ENCODE results near the gene TRERF1. TPM values are rescaled to one million over a fixed set of nuclear protein-coding genes. Genes with fewer than 3 reads are reported as not detected.

TRERF1 gene
- total and polyA plus RNA-seq, 2 experiments from 2014 or later, result 3.2 to 5.1 TPM

- H3K79me2 ChIP-seq, result peaks cover 33% of the 10 kb centered on the region
- no peak overlapping the region for H3K27ac ChIP-seq
- no peak overlapping the region for H3K4me3 ChIP-seq
- no peaks in the 10 kb centered on the region for H3K36me3 ChIP-seq (replicated peaks; ENCODE audit: insufficient read depth, low read depth)
- H3K9me3 ChIP-seq (ENCODE audit: low read depth), result no peaks in the 10 kb centered on the region
- H3K27me3 ChIP-seq, result no peaks in the 10 kb centered on the region
- no peak for DNase-seq (ENCODE audit: low spot score)
- H4K20me1 ChIP-seq (ENCODE audit: insufficient read depth, poor library complexity, severe bottlenecking), result no peaks in the 10 kb centered on the region
- TF ChIP-seq EZH2phosphoT487 (IDR thresholded peaks at IDR 0.05; ENCODE audit: low read depth, severe bottlenecking, unreplicated experiment), result no peak
- TF ChIP-seq CTCF (IDR thresholded peaks at IDR 0.05; ENCODE audit: poor library complexity), result no peak
- no peak for TF ChIP-seq EZH2 (IDR thresholded peaks at IDR 0.05; ENCODE audit: borderline replicate concordance)
- no peak overlapping the region for H2AFZ ChIP-seq
- no peaks in the 10 kb centered on the region for H3K9me2 ChIP-seq (replicated peaks; ENCODE audit: insufficient read depth)
- H3K4me1 ChIP-seq (ENCODE audit: insufficient read depth), result no peaks in the 10 kb centered on the region
- no peak overlapping the region for H3K4me2 ChIP-seq
- WGBS (ENCODE audit: low lambda C conversion rate, missing lambda C conversion rate), result 59% methylated on average over 2 of the region's 2 CpGs
These were observed 129.1 kb downstream of the TRERF1 start for GRCh38 chr6:42322676-42323075.

- no peak overlapping the region for H3K4me3 ChIP-seq
- no peaks in the 10 kb centered on the region for H3K9me3 ChIP-seq (ENCODE audit: low read depth)
- H3K9me2 ChIP-seq (replicated peaks; ENCODE audit: insufficient read depth), result no peaks in the 10 kb centered on the region
- no peaks in the 10 kb centered on the region for H4K20me1 ChIP-seq (ENCODE audit: insufficient read depth, poor library complexity, severe bottlenecking)
- no peaks in the 10 kb centered on the region for H3K27me3 ChIP-seq
- H3K36me3 ChIP-seq (replicated peaks; ENCODE audit: insufficient read depth, low read depth), result no peaks in the 10 kb centered on the region
- WGBS (ENCODE audit: low lambda C conversion rate, missing lambda C conversion rate), result 91% methylated on average over 2 of the region's 2 CpGs
- no peak overlapping the region for H3K27ac ChIP-seq
- no peak for TF ChIP-seq CTCF (IDR thresholded peaks at IDR 0.05; ENCODE audit: poor library complexity)
- no peak for TF ChIP-seq EZH2phosphoT487 (IDR thresholded peaks at IDR 0.05; ENCODE audit: low read depth, severe bottlenecking, unreplicated experiment)
- TF ChIP-seq EZH2 (IDR thresholded peaks at IDR 0.05; ENCODE audit: borderline replicate concordance), result no peak
- no peak overlapping the region for H3K4me2 ChIP-seq
- H2AFZ ChIP-seq, result no peak overlapping the region
- peaks cover 33% of the 10 kb centered on the region for H3K79me2 ChIP-seq
- no peaks in the 10 kb centered on the region for H3K4me1 ChIP-seq (ENCODE audit: insufficient read depth)
- DNase-seq (ENCODE audit: low spot score), result no peak
These were observed 129.8 kb downstream of the TRERF1 start for GRCh38 chr6:42321976-42322375.

DNA sequence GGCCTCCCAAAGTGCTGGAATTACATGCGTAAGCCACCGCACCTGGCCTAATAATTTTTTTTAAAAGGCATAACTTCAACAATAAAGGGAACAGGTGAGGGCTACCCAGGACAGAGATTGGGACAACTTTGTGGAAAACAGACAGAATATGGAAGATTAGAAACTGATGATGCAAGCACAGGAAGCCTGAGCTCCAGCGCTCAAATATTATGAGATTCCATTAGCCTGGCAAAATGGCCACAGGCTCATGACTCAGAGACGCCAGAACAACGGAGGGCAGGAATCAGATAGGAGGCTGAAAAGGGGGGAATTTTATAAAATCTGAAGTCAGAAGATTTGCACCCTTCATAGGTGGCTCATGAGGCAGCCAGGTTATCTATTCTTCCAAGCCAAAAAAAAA, 131.0 kb downstream of the TRERF1 start:
- Histone ChIP-seq H2AFZ (no peak overlapping the region), H3K27ac (no peak overlapping the region), H4K20me1 (ENCODE audit: insufficient read depth, poor library complexity, severe bottlenecking) (no peaks in the 10 kb centered on the region), H3K9me3 (ENCODE audit: low read depth) (no peaks in the 10 kb centered on the region), H3K27me3 (no peaks in the 10 kb centered on the region), H3K4me3 (no peak overlapping the region), H3K4me1 (ENCODE audit: insufficient read depth) (peaks cover 5% of the 10 kb centered on the region), H3K36me3 (replicated peaks; ENCODE audit: insufficient read depth, low read depth) (no peaks in the 10 kb centered on the region), H3K9me2 (replicated peaks; ENCODE audit: insufficient read depth) (no peaks in the 10 kb centered on the region), H3K79me2 (peaks cover 33% of the 10 kb centered on the region), H3K4me2 (no peak overlapping the region)
- WGBS (ENCODE audit: low lambda C conversion rate, missing lambda C conversion rate), result 88% methylated on average over 5 of the region's 5 CpGs
- no peak for TF ChIP-seq EZH2phosphoT487 (IDR thresholded peaks at IDR 0.05; ENCODE audit: low read depth, severe bottlenecking, unreplicated experiment)
- no peak for TF ChIP-seq CTCF (IDR thresholded peaks at IDR 0.05; ENCODE audit: poor library complexity)
- no peak for TF ChIP-seq EZH2 (IDR thresholded peaks at IDR 0.05; ENCODE audit: borderline replicate concordance)
- no peak for DNase-seq (ENCODE audit: low spot score)

DNA sequence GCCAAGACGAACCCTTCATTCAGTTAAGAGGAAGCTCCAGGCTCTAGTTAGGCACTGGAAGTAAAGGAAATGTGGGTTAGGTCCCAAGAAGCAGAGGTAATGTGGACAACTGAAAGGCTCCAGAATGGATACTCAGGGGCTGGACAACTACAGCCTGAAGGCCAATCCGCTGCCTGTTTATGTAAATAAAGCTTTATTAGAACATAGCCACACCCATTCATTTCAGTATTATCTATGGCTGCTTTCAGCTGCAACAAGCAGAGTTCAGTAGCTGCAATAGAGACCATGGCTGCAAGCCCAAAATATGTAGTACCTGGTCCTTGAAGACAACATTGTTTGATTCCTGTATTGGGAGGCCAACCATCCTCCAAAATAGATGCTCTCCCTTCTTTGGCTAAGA, 133.2 kb downstream of the TRERF1 start:
- TF ChIP-seq EZH2 (IDR thresholded peaks at IDR 0.05; ENCODE audit: borderline replicate concordance) (no peak), CTCF (IDR thresholded peaks at IDR 0.05; ENCODE audit: poor library complexity) (no peak), EZH2phosphoT487 (IDR thresholded peaks at IDR 0.05; ENCODE audit: low read depth, severe bottlenecking, unreplicated experiment) (no peak)
- Histone ChIP-seq H3K36me3 (replicated peaks; ENCODE audit: insufficient read depth, low read depth) (no peaks in the 10 kb centered on the region), H2AFZ (no peak overlapping the region), H3K4me2 (no peak overlapping the region), H3K9me2 (replicated peaks; ENCODE audit: insufficient read depth) (no peaks in the 10 kb centered on the region), H3K4me1 (ENCODE audit: insufficient read depth) (peaks cover 19% of the 10 kb centered on the region), H4K20me1 (ENCODE audit: insufficient read depth, poor library complexity, severe bottlenecking) (no peaks in the 10 kb centered on the region), H3K9me3 (ENCODE audit: low read depth) (no peaks in the 10 kb centered on the region), H3K27me3 (no peaks in the 10 kb centered on the region), H3K79me2 (peaks cover 17% of the 10 kb centered on the region), H3K27ac (no peak overlapping the region), H3K4me3 (no peak overlapping the region)
- WGBS (ENCODE audit: low lambda C conversion rate, missing lambda C conversion rate), result 96% methylated on average over 2 of the region's 2 CpGs
- no peak for DNase-seq (ENCODE audit: low spot score)
